Measurements from ENCODE around the gene ELMO1. TPM values are rescaled to one million over a fixed set of nuclear protein-coding genes. Genes with fewer than 3 reads are reported as not detected.

ELMO1 gene
- polyA plus RNA-seq, 1 donor (not counting 4 experiments of a cell fraction or from before 2014, with no cell fraction given), result not detected

- Histone ChIP-seq H3K4me2 (ENCODE audit: control insufficient read depth, extremely low read depth, insufficient read depth, low read depth, low read length) (no peak overlapping the region), H3K9ac (ENCODE audit: control insufficient read depth, extremely low read depth, insufficient read depth, low read length) (no peak overlapping the region), H2AFZ (ENCODE audit: control insufficient read depth, low read length) (no peak overlapping the region), H3K4me3 (ENCODE audit: control insufficient read depth in 2 of 3, extremely low read depth in 1 of 3, insufficient read depth in 2 of 3, low read depth in 1 of 3, low read length in 3 of 3) (no peak overlapping the region), H3K79me2 (ENCODE audit: control insufficient read depth, insufficient read depth, low read length) (no peaks in the 10 kb centered on the region), H3K9me1 (ENCODE audit: control insufficient read depth, extremely low read depth, insufficient read depth, low read length) (no peaks in the 10 kb centered on the region), H3K9me3 (ENCODE audit: control insufficient read depth, low read depth, low read length) (no peaks in the 10 kb centered on the region), H4K20me1 (ENCODE audit: control insufficient read depth, extremely low read depth, insufficient read depth, low read length) (no peaks in the 10 kb centered on the region), H3K4me1 (ENCODE audit: control insufficient read depth, extremely low read depth, insufficient read depth, low read length) (no peaks in the 10 kb centered on the region), H3K27ac (ENCODE audit: control insufficient read depth, insufficient read depth, low read length) (no peak overlapping the region), H3K36me3 (ENCODE audit: control insufficient read depth in 2 of 2, extremely low read depth in 1 of 2, insufficient read depth in 2 of 2, low read length in 2 of 2) (no peaks in the 10 kb centered on the region), H3K27me3 (ENCODE audit: control insufficient read depth, extremely low read depth, insufficient read depth, low read length) (no peaks in the 10 kb centered on the region)
- DNase-seq (ENCODE audit: low read depth, low spot score) (no peak), FAIRE-seq (no peak)
- no peak for TF ChIP-seq CTCF (optimal IDR thresholded peaks at IDR 0.05 in 1 of 3, IDR thresholded peaks at IDR 0.05 in 1 of 3, conservative IDR thresholded peaks at IDR 0.05 in 1 of 3; ENCODE audit: extremely low read depth in 1 of 3, insufficient read depth in 2 of 3, low read length in 3 of 3)
- no peak for TF ChIP-seq EZH2 (IDR thresholded peaks at IDR 0.05; ENCODE audit: low read length)
- dilution Hi-C loops (cut with MboI; ENCODE audit: extremely low pct_ligation_motif_present, low sequenced_read_pairs), result no loop called here
Observed at GRCh38 chr7:37420946-37421695, 27.5 kb downstream of the ELMO1 start.

DNA sequence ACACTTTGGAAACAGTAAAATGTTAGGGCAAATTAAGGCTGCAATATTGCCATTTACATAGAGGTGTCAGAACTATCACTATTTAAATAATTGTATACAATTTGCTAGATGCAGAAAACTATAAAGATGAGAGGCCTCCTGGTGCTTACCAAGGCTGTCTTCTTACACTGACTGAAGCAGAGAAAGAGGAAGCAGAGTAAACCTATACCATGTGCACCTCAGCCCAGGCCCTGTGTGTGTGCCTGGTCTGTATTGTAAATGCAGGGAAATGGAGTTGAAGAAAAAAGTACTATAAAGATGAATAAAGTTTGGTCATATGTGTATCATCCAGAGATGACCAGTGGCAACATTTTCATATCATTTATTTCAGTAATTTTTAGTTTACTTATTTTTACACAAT lies 29.2 kb downstream of the ELMO1 start:
- H3K9me1 ChIP-seq (ENCODE audit: control insufficient read depth, extremely low read depth, insufficient read depth, low read length), result no peaks in the 10 kb centered on the region
- no peak overlapping the region for H2AFZ ChIP-seq (ENCODE audit: control insufficient read depth, low read length)
- no peak for DNase-seq (ENCODE audit: low read depth, low spot score)
- no peaks in the 10 kb centered on the region for H4K20me1 ChIP-seq (ENCODE audit: control insufficient read depth, extremely low read depth, insufficient read depth, low read length)
- H3K9ac ChIP-seq (ENCODE audit: control insufficient read depth, extremely low read depth, insufficient read depth, low read length), result no peak overlapping the region
- no peaks in the 10 kb centered on the region for H3K4me1 ChIP-seq (ENCODE audit: control insufficient read depth, extremely low read depth, insufficient read depth, low read length)
- FAIRE-seq, result no peak
- no peak overlapping the region for H3K27ac ChIP-seq (ENCODE audit: control insufficient read depth, insufficient read depth, low read length)
- H3K9me3 ChIP-seq (ENCODE audit: control insufficient read depth, low read depth, low read length), result no peaks in the 10 kb centered on the region
- H3K4me3 ChIP-seq (ENCODE audit: control insufficient read depth in 2 of 3, extremely low read depth in 1 of 3, insufficient read depth in 2 of 3, low read depth in 1 of 3, low read length in 3 of 3), result no peak overlapping the region
- dilution Hi-C loops (cut with MboI; ENCODE audit: extremely low pct_ligation_motif_present, low sequenced_read_pairs), result no loop called here
- H3K27me3 ChIP-seq (ENCODE audit: control insufficient read depth, extremely low read depth, insufficient read depth, low read length), result no peaks in the 10 kb centered on the region
- H3K36me3 ChIP-seq (ENCODE audit: control insufficient read depth in 2 of 2, extremely low read depth in 1 of 2, insufficient read depth in 2 of 2, low read length in 2 of 2), result no peaks in the 10 kb centered on the region
- TF ChIP-seq CTCF (optimal IDR thresholded peaks at IDR 0.05 in 1 of 3, IDR thresholded peaks at IDR 0.05 in 1 of 3, conservative IDR thresholded peaks at IDR 0.05 in 1 of 3; ENCODE audit: extremely low read depth in 1 of 3, insufficient read depth in 2 of 3, low read length in 3 of 3) (no peak), EZH2 (IDR thresholded peaks at IDR 0.05; ENCODE audit: low read length) (no peak)
- H3K4me2 ChIP-seq (ENCODE audit: control insufficient read depth, extremely low read depth, insufficient read depth, low read depth, low read length), result no peak overlapping the region
- no peaks in the 10 kb centered on the region for H3K79me2 ChIP-seq (ENCODE audit: control insufficient read depth, insufficient read depth, low read length)

Measured in keratinocyte (primary cell).